Peyer's patch (tissue), 4 donors: ENCODE results near the gene EEFSEC.

Experiments used
- POLR2A ChIP-seq, 2 donors: fragments of 450-650 bp; IDR thresholded peaks; one replicate each; pipeline ENCODE4 v1.5.1; 2017; ENCODE audit warnings: antibody characterized with exemption in 2 of 2, mild to moderate bottlenecking in 2 of 2, moderate library complexity in 2 of 2
- TF ChIP-seq, protein P1 (sequence below), 6 experiments: fragments of 450-650 bp in 4 of 6; fragments of 200-600 bp in 2 of 6; sonication (generic) in 1 of 6; IDR thresholded peaks; one replicate each; pipeline ENCODE4 v1.5.1; 2017 to 2019; ENCODE audit warnings: antibody characterized with exemption in 6 of 6, mild to moderate bottlenecking in 3 of 6, moderate library complexity in 1 of 6

GRCh38 chr3:128330214-128330842 is 177.0 kb downstream of the EEFSEC start:
- TF ChIP-seq, protein P1, sequence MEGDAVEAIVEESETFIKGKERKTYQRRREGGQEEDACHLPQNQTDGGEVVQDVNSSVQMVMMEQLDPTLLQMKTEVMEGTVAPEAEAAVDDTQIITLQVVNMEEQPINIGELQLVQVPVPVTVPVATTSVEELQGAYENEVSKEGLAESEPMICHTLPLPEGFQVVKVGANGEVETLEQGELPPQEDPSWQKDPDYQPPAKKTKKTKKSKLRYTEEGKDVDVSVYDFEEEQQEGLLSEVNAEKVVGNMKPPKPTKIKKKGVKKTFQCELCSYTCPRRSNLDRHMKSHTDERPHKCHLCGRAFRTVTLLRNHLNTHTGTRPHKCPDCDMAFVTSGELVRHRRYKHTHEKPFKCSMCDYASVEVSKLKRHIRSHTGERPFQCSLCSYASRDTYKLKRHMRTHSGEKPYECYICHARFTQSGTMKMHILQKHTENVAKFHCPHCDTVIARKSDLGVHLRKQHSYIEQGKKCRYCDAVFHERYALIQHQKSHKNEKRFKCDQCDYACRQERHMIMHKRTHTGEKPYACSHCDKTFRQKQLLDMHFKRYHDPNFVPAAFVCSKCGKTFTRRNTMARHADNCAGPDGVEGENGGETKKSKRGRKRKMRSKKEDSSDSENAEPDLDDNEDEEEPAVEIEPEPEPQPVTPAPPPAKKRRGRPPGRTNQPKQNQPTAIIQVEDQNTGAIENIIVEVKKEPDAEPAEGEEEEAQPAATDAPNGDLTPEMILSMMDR (IDR thresholded peaks at IDR 0.05), result no peak
- TF ChIP-seq POLR2A (IDR thresholded peaks at IDR 0.05), result no peak
